Left ventricle myocardium inferior (tissue), 1 donor: ENCODE measurements around the gene CAMK1D. TPM values are rescaled to one million over a fixed set of nuclear protein-coding genes. Genes with fewer than 3 reads are reported as not detected.
"Not testable (repeated sequence)": the region's sequence is repeated elsewhere in the genome, so short reads cannot be mapped to it uniquely, and the experiment has no call there.

ENCODE experiments used
- DNase-seq: peaks from one replicate; pipeline ENCODE4 v3.0.0-alpha.2; 2020
- H3K27ac ChIP-seq: fragments of 200-600 bp; replicated peaks from 2 replicates; pipeline ENCODE4 v1.8.0; 2021
- H3K27me3 ChIP-seq: fragments of 200-600 bp; 2 replicates; pipeline ENCODE4 v1.8.0; 2021; ENCODE audit warnings: low read depth
- H3K36me3 ChIP-seq: fragments of 200-600 bp; 2 replicates; pipeline ENCODE4 v1.8.0; 2021
- H3K4me1 ChIP-seq: fragments of 200-600 bp; 2 replicates; pipeline ENCODE4 v1.8.0; 2021
- H3K4me3 ChIP-seq: fragments of 200-600 bp; 2 replicates; pipeline ENCODE4 v1.8.0; 2021; ENCODE audit warnings: mild to moderate bottlenecking, moderate library complexity
- H3K9me3 ChIP-seq: fragments of 200-600 bp; replicated peaks from 2 replicates; pipeline ENCODE4 v1.8.0; 2021
- CTCF ChIP-seq: fragments of 200-600 bp; IDR thresholded peaks from 2 replicates; pipeline ENCODE4 v1.8.0; 2021; ENCODE audit warnings: antibody characterized with exemption, mild to moderate bottlenecking, borderline replicate concordance
- intact Hi-C: fragments of 100-400 bp; cut with micrococcal nuclease; formaldehyde crosslinking; loops from one replicate; pipeline ENCODE4 v1.11.0; 2022
- total RNA-seq: library from RNA; stranded (reverse); fragmentation: NEBNext Ultra II Directional; extraction: Animal tissue kit (Norgen Biotek cat#: 25700); gene quantifications from one replicate; pipeline ENCODE4 v1.2.1, GENCODE V29; 2021
- donor health status: DM: no; HTN: yes; CAD: no; lungs with severe emphysema.

The CAMK1D gene
- total RNA-seq, 1 donor from 2014 or later, result 2.5 TPM

GRCh38 chr10:12357525-12358151 is 8.3 kb downstream of the CAMK1D start:
- no peak overlapping the region for H3K27ac ChIP-seq

GRCh38 chr10:12358863-12359564 is 9.7 kb downstream of the CAMK1D start:
- Histone ChIP-seq H3K9me3 (no peaks in the 10 kb centered on the region), H3K27ac (no peak overlapping the region), H3K36me3 (no peaks in the 10 kb centered on the region), H3K27me3 (no peaks in the 10 kb centered on the region), H3K4me1 (peaks cover 13% of the 10 kb centered on the region), H3K4me3 (no peak overlapping the region)
- DNase-seq, result peak; percentile 22
- no peak for TF ChIP-seq CTCF
- intact Hi-C loops, result no loop called here

More at GRCh38 chr10:12357525-12358151, 8.3 kb downstream of the CAMK1D start:
- no peaks in the 10 kb centered on the region for H3K36me3 ChIP-seq
- no peak for DNase-seq
- no peak overlapping the region for H3K4me3 ChIP-seq
- intact Hi-C loops, result no loop called here
- no peak for TF ChIP-seq CTCF
- no peaks in the 10 kb centered on the region for H3K27me3 ChIP-seq
- H3K9me3 ChIP-seq, result no peaks in the 10 kb centered on the region
- H3K4me1 ChIP-seq, result peaks cover 13% of the 10 kb centered on the region

- H3K4me3 ChIP-seq, result no peak overlapping the region
- H3K27me3 ChIP-seq, result no peaks in the 10 kb centered on the region
- no peak for DNase-seq
- no peak for TF ChIP-seq CTCF
- H3K27ac ChIP-seq, result no peak overlapping the region
- H3K4me1 ChIP-seq, result peaks cover 13% of the 10 kb centered on the region
- H3K9me3 ChIP-seq, result no peaks in the 10 kb centered on the region
- no peaks in the 10 kb centered on the region for H3K36me3 ChIP-seq
- intact Hi-C loops, result no loop called here
Observed at GRCh38 chr10:12360461-12360860, 11.1 kb downstream of the CAMK1D start.

GRCh38 chr10:12361115-12361514 is 11.8 kb downstream of the CAMK1D start:
- H3K36me3 ChIP-seq, intact Hi-C loops, H3K27me3 ChIP-seq, H3K4me3 ChIP-seq, H3K9me3 ChIP-seq, DNase-seq, H3K27ac ChIP-seq: not testable (repeated sequence)
- peaks cover 17% of the 10 kb centered on the region for H3K4me1 ChIP-seq

- DNase-seq, result no peak
- Histone ChIP-seq H3K4me1 (peaks cover 12% of the 10 kb centered on the region), H3K27me3 (no peaks in the 10 kb centered on the region), H3K27ac (no peak overlapping the region), H3K36me3 (no peaks in the 10 kb centered on the region), H3K4me3 (no peak overlapping the region), H3K9me3 (no peaks in the 10 kb centered on the region)
- TF ChIP-seq CTCF, result no peak
- intact Hi-C loops, result no loop called here
Observed at GRCh38 chr10:12364559-12364958, 15.2 kb downstream of the CAMK1D start.

- H3K9me3 ChIP-seq, result no peaks in the 10 kb centered on the region
- no peaks in the 10 kb centered on the region for H3K36me3 ChIP-seq
- H3K27me3 ChIP-seq, result no peaks in the 10 kb centered on the region
- peaks cover 8% of the 10 kb centered on the region for H3K4me1 ChIP-seq
- H3K4me3 ChIP-seq, result no peak overlapping the region
- intact Hi-C loops, result no loop called here
- no peak for TF ChIP-seq CTCF
- no peak overlapping the region for H3K27ac ChIP-seq
- DNase-seq, result no peak
Observed at GRCh38 chr10:12367272-12367671, 17.9 kb downstream of the CAMK1D start.
